ENCODE measurements around the gene SNX32.

Gene SNX32

GRCh38 chr11:65868076-65868667 is 34.4 kb downstream of the SNX32 start:
- no peak for DNase-seq (ENCODE audit: low read depth)

- no peak for DNase-seq (ENCODE audit: low read depth)
These were observed 35.1 kb downstream of the SNX32 start for GRCh38 chr11:65868907-65869306.

GRCh38 chr11:65869643-65870306 is 36.0 kb downstream of the SNX32 start:
- no peak for DNase-seq (ENCODE audit: low read depth)

- DNase-seq (ENCODE audit: low read depth), result no peak
These were observed 36.5 kb downstream of the SNX32 start for GRCh38 chr11:65870307-65870658.

- DNase-seq (ENCODE audit: low read depth), result no peak
These were observed 37.2 kb downstream of the SNX32 start for GRCh38 chr11:65870706-65871681.

GRCh38 chr11:65871811-65872548 is 38.2 kb downstream of the SNX32 start:
- no peak for DNase-seq (ENCODE audit: low read depth)

GRCh38 chr11:65872586-65873317 is 39.0 kb downstream of the SNX32 start, which contains the start of gene EFEMP2:
TSS of gene EFEMP2 (minus strand) at chr11:65872800. CDS start at chr11:65872354, 446 bp downstream.
- no peak for DNase-seq (ENCODE audit: low read depth)

GRCh38 chr11:65873318-65874156 is 39.8 kb downstream of the SNX32 start:
- DNase-seq (ENCODE audit: low read depth), result peak; percentile 66

GRCh38 chr11:65879617-65880016 is 45.9 kb downstream of the SNX32 start, which contains the start of gene CTSW:
TSS of gene CTSW (plus strand) at chr11:65879837. CDS start at chr11:65879855, 18 bp downstream.
- no peak for DNase-seq (ENCODE audit: low read depth)

- no peak for DNase-seq (ENCODE audit: low read depth)
These were observed 46.3 kb downstream of the SNX32 start for GRCh38 chr11:65880027-65880426.

- DNase-seq (ENCODE audit: low read depth), result no peak
These were observed 47.2 kb downstream of the SNX32 start for GRCh38 chr11:65880844-65881421.

- DNase-seq (ENCODE audit: low read depth), result no peak
These were observed 48.6 kb downstream of the SNX32 start for GRCh38 chr11:65882120-65883057.

- no peak for DNase-seq (ENCODE audit: low read depth)
These were observed 49.4 kb downstream of the SNX32 start for GRCh38 chr11:65883058-65883761.

- no peak for DNase-seq (ENCODE audit: low read depth)
These were observed 50.3 kb downstream of the SNX32 start for GRCh38 chr11:65883786-65884715.

GRCh38 chr11:65884716-65885092 is 50.9 kb downstream of the SNX32 start:
- DNase-seq (ENCODE audit: low read depth), result no peak

- no peak for DNase-seq (ENCODE audit: low read depth)
These were observed 51.5 kb downstream of the SNX32 start for GRCh38 chr11:65885231-65885630.

All from HS-5 (cell line).